Upper lobe of left lung (tissue), 4 donors: ENCODE data around the gene OR5D14.

ENCODE experiments used
- POLR2A ChIP-seq, 4 donors: fragments of 450-650 bp; IDR thresholded peaks; one replicate each; pipeline ENCODE4 v1.5.1; 2016 to 2017; ENCODE audit warnings: antibody characterized with exemption in 4 of 4, mild to moderate bottlenecking in 2 of 4
- TF ChIP-seq, protein P1 (sequence below), 6 experiments: fragments of 450-650 bp in 4 of 6; fragments of 200-600 bp in 2 of 6; sonication (generic) in 2 of 6; IDR thresholded peaks; one replicate each; pipeline ENCODE4 v1.5.1; 2016 to 2019; ENCODE audit warnings: antibody characterized with exemption in 6 of 6

DNA sequence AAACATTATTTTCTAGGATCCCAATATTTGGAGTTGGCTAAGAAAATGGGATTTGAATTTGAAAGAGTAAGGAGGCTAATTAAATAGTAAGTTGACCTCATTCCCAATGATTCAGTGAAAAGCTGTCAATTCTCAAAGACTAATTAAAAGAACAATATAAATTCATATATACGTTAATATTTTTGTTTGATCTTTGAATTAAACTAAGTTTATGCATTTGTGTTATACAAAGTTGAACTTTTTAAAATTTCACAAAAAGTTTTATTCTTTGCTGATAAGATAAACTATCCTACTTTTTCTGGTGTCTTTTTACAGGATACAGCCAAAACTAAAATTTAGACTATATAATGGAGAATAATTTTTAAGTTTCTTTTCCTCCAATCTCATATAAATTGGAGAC is 15.7 kb downstream of the OR5D14 start, which contains the start of gene OR5L1:
- TF ChIP-seq, protein P1, sequence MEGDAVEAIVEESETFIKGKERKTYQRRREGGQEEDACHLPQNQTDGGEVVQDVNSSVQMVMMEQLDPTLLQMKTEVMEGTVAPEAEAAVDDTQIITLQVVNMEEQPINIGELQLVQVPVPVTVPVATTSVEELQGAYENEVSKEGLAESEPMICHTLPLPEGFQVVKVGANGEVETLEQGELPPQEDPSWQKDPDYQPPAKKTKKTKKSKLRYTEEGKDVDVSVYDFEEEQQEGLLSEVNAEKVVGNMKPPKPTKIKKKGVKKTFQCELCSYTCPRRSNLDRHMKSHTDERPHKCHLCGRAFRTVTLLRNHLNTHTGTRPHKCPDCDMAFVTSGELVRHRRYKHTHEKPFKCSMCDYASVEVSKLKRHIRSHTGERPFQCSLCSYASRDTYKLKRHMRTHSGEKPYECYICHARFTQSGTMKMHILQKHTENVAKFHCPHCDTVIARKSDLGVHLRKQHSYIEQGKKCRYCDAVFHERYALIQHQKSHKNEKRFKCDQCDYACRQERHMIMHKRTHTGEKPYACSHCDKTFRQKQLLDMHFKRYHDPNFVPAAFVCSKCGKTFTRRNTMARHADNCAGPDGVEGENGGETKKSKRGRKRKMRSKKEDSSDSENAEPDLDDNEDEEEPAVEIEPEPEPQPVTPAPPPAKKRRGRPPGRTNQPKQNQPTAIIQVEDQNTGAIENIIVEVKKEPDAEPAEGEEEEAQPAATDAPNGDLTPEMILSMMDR (IDR thresholded peaks at IDR 0.05): no peak
- TF ChIP-seq POLR2A (IDR thresholded peaks at IDR 0.05): no peak
